Measurements from ENCODE around the gene SP140L. TPM values are rescaled to one million over a fixed set of nuclear protein-coding genes. Genes with fewer than 3 reads are reported as not detected.
"Not testable (repeated sequence)": the region's sequence is repeated elsewhere in the genome, so short reads cannot be mapped to it uniquely, and the experiment has no call there.

Gene SP140L
- total RNA-seq, 1 donor from 2014 or later: 5.7 TPM

DNA sequence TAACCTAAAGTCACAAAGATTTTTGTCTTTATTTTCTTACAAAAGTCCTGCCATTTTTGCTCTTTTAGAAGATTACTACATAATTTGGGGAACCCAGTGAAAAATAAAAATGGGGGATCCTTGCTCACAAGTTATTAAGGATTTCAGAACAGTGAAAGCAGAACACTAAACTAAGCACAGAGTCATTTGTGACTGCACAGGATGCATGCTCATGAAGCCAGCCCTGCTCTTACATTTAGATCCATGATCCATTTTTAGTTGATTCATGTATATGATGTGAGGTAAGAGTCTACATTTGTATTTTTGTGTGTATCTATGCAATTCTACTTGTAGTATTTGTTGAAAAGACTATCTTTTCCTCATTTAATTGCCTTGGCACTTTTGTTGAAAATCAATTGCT lies 21.8 kb downstream of the SP140L start:
- DNase-seq (no peak), ATAC-seq (no peak)
- intact Hi-C loops (cut with micrococcal nuclease): no loop called here

- intact Hi-C loops (cut with micrococcal nuclease): no loop called here
- ATAC-seq (peak; percentile 42), DNase-seq (no peak)
Observed at GRCh38 chr2:230356084-230356483, 29.1 kb downstream of the SP140L start.

- ATAC-seq (no peak), DNase-seq (no peak)
- intact Hi-C loops (cut with micrococcal nuclease): no loop called here
Observed at GRCh38 chr2:230358305-230358704, 31.3 kb downstream of the SP140L start.

DNA sequence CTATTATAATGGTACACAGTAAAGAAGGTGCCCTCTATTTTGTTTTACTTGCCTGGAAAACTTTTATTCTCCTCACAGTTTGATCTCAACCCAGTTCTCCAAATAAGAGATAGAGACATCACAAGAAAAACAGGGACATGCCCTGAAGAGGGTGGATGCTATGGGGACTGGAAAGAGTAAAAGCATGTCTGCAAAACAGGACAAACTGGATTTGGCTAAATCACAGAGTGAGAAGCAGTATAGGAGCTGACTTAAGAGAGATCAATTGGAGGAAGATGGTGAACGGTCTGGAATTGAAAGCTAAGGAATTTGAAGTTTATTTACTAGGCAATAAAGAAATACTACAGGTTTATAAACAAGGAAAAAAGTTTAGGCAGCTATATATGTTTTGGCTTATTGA lies 33.0 kb downstream of the SP140L start:
- no peak for DNase-seq
- no peak for ATAC-seq
- intact Hi-C loops (cut with micrococcal nuclease): no loop called here

DNA sequence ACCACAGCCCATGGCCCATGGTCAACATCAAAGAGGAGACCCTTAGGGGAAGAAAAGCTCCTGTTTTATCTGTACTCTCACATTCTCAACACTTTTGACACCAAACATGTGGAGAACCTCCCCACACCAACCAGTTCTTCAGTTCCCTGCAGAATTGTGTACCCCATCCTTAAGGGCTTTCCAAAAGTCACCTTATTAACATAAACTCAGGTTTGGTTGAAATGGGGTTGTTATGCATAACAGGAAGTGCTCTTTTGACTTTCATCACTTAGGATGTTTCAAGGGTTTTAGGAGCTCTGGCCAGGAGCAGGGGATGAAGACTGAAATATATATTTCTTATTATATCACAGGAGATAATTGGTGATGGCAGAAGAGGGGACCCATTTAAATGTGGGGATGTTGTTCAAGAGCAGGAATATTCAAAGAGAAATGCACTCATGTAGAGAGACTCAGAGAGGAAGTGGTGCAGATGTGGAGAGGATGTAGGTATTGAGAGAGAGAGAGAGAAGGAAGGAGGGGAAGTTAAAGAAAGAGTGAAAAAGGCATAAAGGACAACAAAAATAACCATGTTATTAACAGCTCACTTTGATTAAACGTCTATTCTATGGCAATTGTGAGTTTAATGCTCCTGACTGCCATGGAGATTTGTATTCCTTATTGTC lies 35.2 kb downstream of the SP140L start:
- DNase-seq: no peak
- intact Hi-C loops (cut with micrococcal nuclease): no loop called here

GRCh38 chr2:230382108-230382507 lies 55.1 kb downstream of the SP140L start:
- intact Hi-C loops (cut with micrococcal nuclease): no loop called here
- ATAC-seq (no peak), DNase-seq (no peak)

More for the DNA sequence above, 35.2 kb downstream of the SP140L start:
- ATAC-seq: no peak

DNA sequence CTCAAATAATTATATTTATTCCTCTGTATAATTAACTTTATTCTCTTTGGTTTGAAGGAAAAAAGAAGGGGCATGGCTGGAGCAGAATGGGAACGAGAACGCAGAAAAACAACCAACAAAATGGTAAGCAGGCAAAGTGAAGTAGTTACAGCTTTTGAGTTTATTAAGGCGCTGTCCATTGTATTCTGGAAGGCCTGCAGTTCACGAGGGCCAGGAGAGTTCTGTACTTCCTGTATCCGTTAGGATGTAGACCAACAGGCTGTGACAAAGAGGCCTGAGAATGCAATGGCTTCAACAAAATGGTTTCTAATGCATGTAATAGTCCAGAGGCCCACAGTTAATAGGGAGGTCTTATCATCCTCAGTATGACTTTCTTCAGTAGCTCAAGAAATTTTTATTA lies 56.5 kb downstream of the SP140L start:
- ATAC-seq: no peak
- intact Hi-C loops (cut with micrococcal nuclease): no loop called here
- DNase-seq: no peak

- DNase-seq (no peak), ATAC-seq (peak; percentile 65)
- intact Hi-C loops (cut with micrococcal nuclease): no loop called here
Observed at GRCh38 chr2:230384986-230385385, 58.0 kb downstream of the SP140L start.

DNA sequence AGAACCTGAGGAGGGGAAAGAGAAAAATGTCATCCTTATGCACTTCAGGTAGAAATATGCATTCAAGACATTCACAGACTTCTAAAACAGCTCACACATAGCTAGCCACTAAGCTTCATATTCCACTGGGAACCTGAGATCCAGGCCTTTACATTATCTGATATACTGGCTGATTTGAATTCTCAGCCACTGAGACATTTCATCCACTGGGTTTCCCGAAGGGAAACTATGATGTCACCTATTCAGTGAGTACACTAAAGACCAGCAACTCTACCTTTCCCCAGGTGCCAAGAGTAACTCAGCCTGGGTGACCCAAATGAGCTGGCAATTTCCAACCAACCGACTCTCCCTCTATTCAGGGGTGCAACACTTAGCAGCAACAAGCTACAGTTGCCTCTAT lies 67.3 kb downstream of the SP140L start:
- no peak for ATAC-seq
- intact Hi-C loops (cut with micrococcal nuclease): no loop called here
- DNase-seq: no peak

- intact Hi-C loops (cut with micrococcal nuclease): not testable (repeated sequence)
- DNase-seq: peak; percentile 49
- ATAC-seq: peak; percentile 97
Observed at GRCh38 chr2:230398698-230399097, 71.7 kb downstream of the SP140L start.

DNA sequence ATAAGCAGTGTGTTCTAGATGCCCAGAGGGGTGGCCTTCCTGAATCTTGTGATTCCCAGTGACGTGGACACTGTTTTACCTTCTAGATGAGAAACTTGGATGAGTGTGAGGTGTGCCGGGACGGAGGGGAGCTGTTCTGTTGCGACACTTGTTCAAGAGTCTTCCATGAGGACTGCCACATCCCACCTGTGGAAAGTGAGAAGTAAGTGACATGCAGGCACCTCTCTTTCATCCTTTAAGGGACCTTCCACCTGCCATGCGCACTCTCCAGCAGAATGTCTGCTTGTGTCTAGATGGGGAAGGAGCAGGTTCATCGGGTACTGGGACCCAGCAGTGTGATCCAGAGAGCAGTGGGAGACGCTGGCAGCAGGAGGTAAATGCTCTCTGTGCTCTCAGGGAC lies 73.0 kb downstream of the SP140L start:
- intact Hi-C loops (cut with micrococcal nuclease): no loop called here
- ATAC-seq: no peak
- no peak for DNase-seq

GRCh38 chr2:230400454-230400853 lies 73.5 kb downstream of the SP140L start:
- intact Hi-C loops (cut with micrococcal nuclease): no loop called here
- DNase-seq (no peak), ATAC-seq (no peak)

DNA sequence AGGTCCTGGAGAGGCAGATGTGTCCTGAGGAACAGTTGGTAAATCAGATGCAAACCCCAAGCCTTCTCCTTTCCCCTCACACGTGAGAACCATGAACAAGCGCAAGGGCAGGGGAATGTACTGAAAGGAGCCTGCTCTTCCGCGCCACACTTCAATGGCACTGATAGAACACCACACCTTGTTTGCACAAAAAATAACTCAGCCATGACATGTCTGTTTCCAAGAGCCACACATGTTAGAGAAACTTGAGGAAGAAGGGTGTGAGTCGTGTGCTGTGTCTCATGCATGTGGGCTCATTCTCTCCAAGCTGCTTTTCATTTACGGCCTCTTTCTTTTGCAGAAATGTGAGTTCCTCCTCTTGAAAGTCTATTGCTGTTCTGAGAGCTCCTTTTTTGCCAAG lies 74.0 kb downstream of the SP140L start:
- ATAC-seq; DNase-seq; intact Hi-C loops (cut with micrococcal nuclease): not testable (repeated sequence)

- intact Hi-C loops (cut with micrococcal nuclease): no loop called here
- ATAC-seq: no peak
Observed at GRCh38 chr2:230403746-230404145, 76.8 kb downstream of the SP140L start.

DNA sequence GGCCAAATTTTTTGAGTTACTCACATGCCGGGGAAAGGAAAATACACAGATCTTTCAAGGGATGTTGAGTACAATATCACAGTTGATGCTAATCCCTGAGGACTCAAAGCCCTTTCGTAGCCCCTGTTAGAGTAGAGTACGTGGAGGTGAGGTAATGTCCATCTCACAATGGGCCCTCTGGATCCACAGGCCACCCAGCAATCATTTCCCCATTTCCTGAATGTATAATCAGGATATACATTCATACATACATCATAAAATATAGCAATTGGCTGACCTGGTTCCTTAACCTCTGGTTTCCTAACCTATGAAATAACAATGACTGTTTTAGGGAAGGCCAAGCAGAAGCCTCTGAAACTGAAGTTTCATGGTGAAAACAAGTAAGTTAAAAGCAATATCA lies 78.8 kb downstream of the SP140L start:
- ATAC-seq: no peak
- DNase-seq: no peak
- intact Hi-C loops (cut with micrococcal nuclease): no loop called here

More at GRCh38 chr2:230403746-230404145, 76.8 kb downstream of the SP140L start:
- DNase-seq: no peak

DNA sequence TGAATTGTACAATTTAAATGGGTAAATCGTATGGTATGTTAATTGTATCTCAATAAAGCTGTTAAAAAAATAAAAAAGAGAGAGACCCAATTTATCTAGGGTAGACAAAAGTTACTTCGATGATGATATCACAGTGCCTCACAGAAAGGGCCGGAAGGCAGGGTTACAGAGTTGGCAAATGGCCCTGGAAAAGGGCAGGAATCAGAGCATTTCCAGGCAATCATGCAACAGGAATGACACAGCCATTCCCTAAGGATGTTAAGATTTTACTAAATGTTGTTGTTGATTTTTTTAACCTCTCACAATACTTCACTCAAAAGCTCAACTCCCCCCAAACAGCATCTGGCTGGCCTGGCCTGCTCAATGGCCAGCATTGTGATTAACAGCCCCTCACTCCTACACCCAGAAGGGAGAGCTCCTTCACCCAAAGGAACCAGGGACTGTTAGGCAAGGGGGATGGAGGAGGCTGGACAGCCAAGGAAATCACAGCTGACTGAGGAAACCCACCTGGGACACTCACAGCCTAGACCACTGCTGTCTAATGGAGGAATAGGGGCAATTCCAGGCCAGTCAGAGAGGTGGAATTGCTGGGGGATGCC lies 81.3 kb downstream of the SP140L start:
- DNase-seq: peak; percentile 44
- peak; percentile 36 for ATAC-seq
- intact Hi-C loops (cut with micrococcal nuclease): no loop called here

GRCh38 chr2:230409316-230409715 lies 82.3 kb downstream of the SP140L start:
- DNase-seq; intact Hi-C loops (cut with micrococcal nuclease); ATAC-seq: not testable (repeated sequence)

GRCh38 chr2:230410263-230410662 lies 83.3 kb downstream of the SP140L start:
- ATAC-seq: no peak
- no peak for DNase-seq
- intact Hi-C loops (cut with micrococcal nuclease): no loop called here

- ATAC-seq: no peak
- intact Hi-C loops (cut with micrococcal nuclease): no loop called here
- DNase-seq: peak; percentile 23
Observed at GRCh38 chr2:230410861-230411569, 84.0 kb downstream of the SP140L start.

- peak; percentile 85 for ATAC-seq
- intact Hi-C loops (cut with micrococcal nuclease): no loop called here
- DNase-seq: peak; percentile 83
Observed at GRCh38 chr2:230411570-230412370, 84.8 kb downstream of the SP140L start.
